Right lung (tissue), 5 donors: ENCODE results near the gene RTN4. TPM values are rescaled to one million over a fixed set of nuclear protein-coding genes. Genes with fewer than 3 reads are reported as not detected.
"Not testable (repeated sequence)": the region's sequence is repeated elsewhere in the genome, so short reads cannot be mapped to it uniquely, and the experiment has no call there.

Experiments
- DNase-seq, 2 donors: peaks; one replicate each; pipeline ENCODE4 v3.0.0-alpha.2; 2013
- polyA plus RNA-seq, 5 donors: library from polyadenylated mRNA; unstranded; fragments of 120-200 nt; gene quantifications; one replicate each; pipeline versions ENCODE4 v1.2.1 to v1.2.3, GENCODE V29; 2013; ENCODE audit warnings: inconsistent platforms in 1 of 5, low replicate concordance in 1 of 5; ENCODE audit not compliant: insufficient read length in 5 of 5, insufficient read depth in 1 of 5

RTN4 gene
- polyA plus RNA-seq, 5 donors = 175 to 207 (median 195) TPM

- not testable (repeated sequence) for DNase-seq
These were observed 25.8 kb upstream of the RTN4 start for GRCh38 chr2:55076019-55076418.

- DNase-seq = no peak
These were observed 23.0 kb upstream of the RTN4 start for GRCh38 chr2:55073000-55073983.

DNA sequence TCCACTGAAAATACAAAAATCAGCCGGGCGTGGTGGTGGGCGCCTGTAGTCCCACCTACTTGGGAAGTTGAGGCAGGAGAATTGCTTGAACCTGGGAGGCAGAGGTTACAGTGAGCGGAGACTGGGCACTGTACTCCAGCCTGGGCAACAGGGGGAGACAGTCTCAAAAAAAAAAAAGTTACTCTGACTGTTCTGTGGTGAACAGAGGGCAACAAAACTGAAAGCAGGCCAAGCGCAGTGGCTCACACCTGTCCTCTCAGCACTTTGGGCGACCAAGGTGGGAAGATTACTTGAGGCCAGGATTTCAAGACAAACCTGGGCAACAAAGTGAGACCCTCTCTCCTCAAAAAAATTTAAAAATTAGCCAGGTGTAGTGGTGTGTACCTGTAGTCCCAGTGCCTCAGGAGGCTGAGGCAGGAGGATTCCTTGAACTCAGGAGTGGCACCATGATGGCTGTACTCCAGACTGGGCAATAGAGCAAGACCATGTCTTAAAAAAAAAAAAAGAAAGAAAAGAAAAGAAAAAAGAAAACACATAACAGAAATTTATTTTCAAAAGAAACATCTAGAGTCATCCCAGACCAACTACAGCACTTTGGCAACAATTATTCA lies 13.6 kb upstream of the RTN4 start:
- DNase-seq = no peak

GRCh38 chr2:55063226-55063625 lies 13.0 kb upstream of the RTN4 start:
- no peak for DNase-seq

- DNase-seq = no peak
These were observed 12.5 kb upstream of the RTN4 start for GRCh38 chr2:55062754-55063153.

GRCh38 chr2:55061523-55062344 lies 11.5 kb upstream of the RTN4 start:
- no peak for DNase-seq

DNA sequence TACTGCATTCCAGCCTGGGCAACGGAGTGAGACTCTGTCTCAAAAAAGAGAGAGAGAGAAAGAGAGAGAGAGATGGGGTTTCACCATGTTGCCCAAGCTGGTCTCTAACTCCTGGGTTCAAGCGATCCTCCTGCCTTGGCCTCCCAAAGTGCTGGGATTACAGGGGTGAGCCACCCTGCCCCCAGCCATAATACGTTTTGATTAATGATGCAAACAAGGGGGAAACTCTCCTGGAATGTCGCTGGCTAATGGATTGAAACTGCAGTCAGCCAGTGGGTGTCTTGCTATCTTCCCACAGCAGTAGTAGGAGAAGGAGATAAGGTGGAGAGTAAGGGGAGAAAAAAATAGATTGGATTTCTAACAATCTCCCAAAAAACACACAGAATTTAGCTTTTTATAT lies 9.5 kb upstream of the RTN4 start:
- no peak for DNase-seq

DNA sequence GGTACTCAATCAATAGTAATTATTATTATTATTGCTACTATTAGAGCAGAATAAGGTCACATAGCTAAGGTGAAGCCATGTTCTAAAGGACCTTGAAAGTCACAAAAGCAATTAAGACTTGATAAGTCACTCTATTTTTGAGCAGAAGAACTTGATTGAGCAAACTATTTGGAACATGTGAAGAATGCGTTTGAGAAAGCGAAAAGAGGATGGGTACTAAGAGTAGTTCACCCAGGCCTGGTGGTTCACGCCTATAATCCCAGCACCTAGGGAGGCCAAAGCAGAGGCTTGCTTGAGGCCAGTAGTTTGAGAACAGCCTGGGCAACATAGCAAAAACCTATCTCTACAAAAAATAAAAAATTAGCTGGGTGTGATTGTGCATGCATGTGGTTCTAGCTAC lies 7.2 kb upstream of the RTN4 start:
- DNase-seq = no peak

DNA sequence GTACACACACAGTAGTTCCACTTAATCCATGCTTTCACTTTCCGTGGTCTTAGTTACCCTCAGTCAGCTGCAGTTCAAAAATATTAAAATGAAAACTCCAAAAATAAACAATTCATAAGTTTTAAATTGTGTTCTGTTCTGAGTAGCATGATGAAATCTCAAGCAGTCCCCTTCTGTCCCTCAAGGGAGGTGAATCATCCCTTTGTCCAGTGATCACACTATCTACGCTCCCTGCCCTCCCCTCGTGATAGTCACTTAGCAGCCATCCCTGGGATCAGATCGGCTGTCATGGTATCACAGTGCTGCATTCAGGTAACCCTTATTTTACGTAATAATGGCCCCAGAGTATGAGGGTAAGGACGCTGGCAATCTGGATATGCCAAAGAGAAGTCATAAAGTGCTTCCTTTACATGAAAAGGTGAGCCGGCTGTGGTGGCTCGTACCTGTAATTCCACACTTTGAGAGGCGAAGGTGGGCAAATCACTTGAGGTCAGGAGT lies 5.8 kb upstream of the RTN4 start:
- no peak for DNase-seq

DNA sequence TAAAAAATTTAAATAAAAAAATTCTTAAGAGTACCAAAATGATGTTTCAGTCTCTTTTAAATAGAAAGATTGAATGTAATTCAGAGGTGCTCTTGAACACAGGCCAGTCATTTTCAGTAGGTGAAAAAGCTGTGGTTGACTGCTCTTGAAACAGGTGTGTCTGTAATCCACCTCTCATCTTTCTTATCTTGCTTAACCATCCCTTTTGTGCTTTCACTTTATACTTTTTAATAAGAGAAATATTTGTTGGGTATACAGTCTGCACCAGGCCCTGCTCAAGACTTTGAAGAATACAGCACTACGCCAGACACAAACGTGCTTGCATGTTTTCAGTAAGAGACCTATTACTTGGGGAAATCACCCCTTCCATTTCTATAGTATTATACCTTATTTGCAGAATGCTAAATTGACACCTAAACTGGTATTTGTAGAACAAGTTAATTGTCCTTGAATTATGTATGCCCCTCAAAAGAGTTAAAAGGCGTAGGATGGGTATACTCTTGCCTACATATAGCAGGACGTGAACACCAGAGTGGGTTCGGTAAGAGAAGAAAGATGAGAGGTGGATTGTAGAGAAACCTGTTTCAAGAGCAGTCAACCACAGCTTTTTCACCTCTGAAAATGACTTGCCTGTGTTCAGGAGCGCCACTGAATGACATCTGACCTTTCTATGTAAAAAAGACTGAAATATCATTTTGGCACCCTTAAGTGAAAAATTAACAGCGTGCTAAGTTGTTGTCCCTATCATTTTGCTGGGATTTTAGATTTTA lies 4.0 kb upstream of the RTN4 start:
- no peak for DNase-seq

GRCh38 chr2:55053225-55053624 lies 3.0 kb upstream of the RTN4 start:
- not testable (repeated sequence) for DNase-seq

- DNase-seq = no peak
These were observed 2.1 kb upstream of the RTN4 start for GRCh38 chr2:55052129-55053061.

GRCh38 chr2:55051026-55051866 lies 995 bp upstream of the RTN4 start:
- DNase-seq = peak; percentile 51

DNA sequence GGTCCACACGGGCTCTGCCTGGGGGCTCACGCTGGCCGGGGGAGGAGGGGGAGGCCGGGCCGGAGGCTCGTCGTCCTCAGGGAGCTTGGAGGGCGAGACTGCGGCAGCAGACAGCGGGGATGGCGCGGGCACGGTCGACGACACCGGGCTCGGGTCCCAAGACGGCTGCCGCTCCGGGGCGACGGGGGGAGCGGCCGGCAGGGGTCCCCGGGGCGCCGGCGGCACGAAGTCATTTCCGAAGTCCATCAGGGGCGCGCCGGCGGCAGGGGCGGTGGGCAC lies 491 bp downstream of the RTN4 start:
- no peak for DNase-seq

- peak; percentile 80 to 86 for DNase-seq
These were observed 1.0 kb downstream of the RTN4 start for GRCh38 chr2:55049043-55049820.

DNA sequence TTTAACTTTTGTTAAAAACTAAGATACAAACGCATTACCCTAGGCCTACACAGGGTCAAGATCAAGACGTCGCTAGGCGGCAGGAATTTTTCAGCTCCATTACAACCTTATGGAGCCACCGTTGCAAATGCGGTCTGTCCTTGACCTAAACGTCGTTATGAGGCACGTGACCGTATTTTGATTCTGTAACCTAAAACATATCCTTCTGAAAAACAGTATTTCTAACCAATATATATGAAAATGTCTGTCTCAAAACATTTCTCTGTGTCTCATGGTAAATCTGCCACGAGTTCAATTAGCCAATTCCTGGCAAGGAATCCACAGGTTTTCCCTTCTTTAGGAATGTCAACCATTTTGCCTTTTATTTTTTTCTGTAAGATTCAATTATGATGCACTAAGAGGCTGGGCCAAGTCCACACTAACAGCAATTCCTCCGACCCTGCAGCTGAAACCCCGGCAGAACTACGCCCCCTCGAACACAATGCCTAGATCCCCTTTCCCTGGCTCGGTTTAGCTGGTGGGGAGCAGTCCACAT lies 1.7 kb downstream of the RTN4 start:
- peak in 1 of 2 donors; percentile 87 for DNase-seq

GRCh38 chr2:55047677-55048299 lies 2.5 kb downstream of the RTN4 start:
- peak; percentile 51 to 56 for DNase-seq

DNA sequence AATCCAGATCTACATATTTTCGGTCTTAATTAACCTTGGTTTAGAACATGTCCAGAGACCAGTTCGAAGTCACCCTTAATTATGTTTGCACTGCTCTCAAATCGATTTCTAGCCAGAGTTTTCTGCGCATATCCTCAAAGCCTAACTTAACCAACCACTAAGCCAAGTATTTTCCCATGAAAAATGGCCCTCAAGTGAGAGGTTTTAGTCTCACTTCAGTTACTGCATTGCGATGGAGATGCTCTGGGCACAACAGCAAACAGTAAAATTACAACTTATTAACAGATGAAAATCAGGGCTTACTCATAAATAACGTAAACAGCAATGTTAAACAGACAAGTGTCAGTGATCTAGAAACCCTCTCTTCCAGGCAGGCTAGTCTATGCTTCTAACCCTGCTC lies 4.5 kb downstream of the RTN4 start:
- no peak for DNase-seq
